ENCODE data around the gene SPRED1.

The SPRED1 gene

GRCh38 chr15:38369936-38370478 lies 117.4 kb downstream of the SPRED1 start:
- DNase-seq: no peak

- no peak for DNase-seq
These were observed 120.4 kb downstream of the SPRED1 start for GRCh38 chr15:38373016-38373415.

GRCh38 chr15:38374029-38374428 lies 121.4 kb downstream of the SPRED1 start:
- DNase-seq: no peak

- no peak for DNase-seq
These were observed 121.9 kb downstream of the SPRED1 start for GRCh38 chr15:38374556-38374955.

GRCh38 chr15:38376081-38376480 lies 123.4 kb downstream of the SPRED1 start:
- no peak for DNase-seq

- DNase-seq: no peak
These were observed 125.0 kb downstream of the SPRED1 start for GRCh38 chr15:38377636-38378035.

- no peak for DNase-seq
These were observed 125.5 kb downstream of the SPRED1 start for GRCh38 chr15:38378161-38378560.

GRCh38 chr15:38389924-38390542 lies 137.4 kb downstream of the SPRED1 start:
- peak; percentile 48 to 58 for DNase-seq

GRCh38 chr15:38391191-38391590 lies 138.6 kb downstream of the SPRED1 start:
- no peak for DNase-seq

- no peak for DNase-seq
These were observed 145.5 kb downstream of the SPRED1 start for GRCh38 chr15:38398134-38398533.

GRCh38 chr15:38401106-38401505 lies 148.5 kb downstream of the SPRED1 start:
- DNase-seq: no peak

GRCh38 chr15:38401701-38402100 lies 149.1 kb downstream of the SPRED1 start:
- DNase-seq: no peak

- DNase-seq: no peak
These were observed 153.8 kb downstream of the SPRED1 start for GRCh38 chr15:38406436-38406835.

Data from NCI-H2081 (cell line).